Measurements from ENCODE around the gene GFI1B. TPM values are rescaled to one million over a fixed set of nuclear protein-coding genes. Genes with fewer than 3 reads are reported as not detected.

Gene GFI1B
- total RNA-seq, 1 experiment from 2014 or later = not detected

- Histone ChIP-seq H3F3A (ENCODE audit: low read length, unreplicated experiment) (no peaks in the 10 kb centered on the region), H3K36me3 (ENCODE audit: low read depth, low read length) (no peaks in the 10 kb centered on the region), H3K27ac (ENCODE audit: low read length) (0 out of 2 replicates have a peak overlapping the region, but pooled peaks have one; percentile 88), H3K4me3 (ENCODE audit: low read length) (peak overlapping the region; percentile 96), H3K27me3 (ENCODE audit: low read length) (no peaks in the 10 kb centered on the region), H4K20me1 (ENCODE audit: low read length) (no peaks in the 10 kb centered on the region), H3K9me3 (ENCODE audit: low read length) (no peaks in the 10 kb centered on the region), H3K9ac (ENCODE audit: low read length) (peak overlapping the region; percentile 96), H2AFZ (ENCODE audit: low read length) (peak overlapping the region; percentile 86; the same call in 1 of the 2 replicates), H3K79me2 (ENCODE audit: low read length) (peaks cover 58% of the 10 kb centered on the region), H3K9me2 (replicated peaks; ENCODE audit: low read length) (no peaks in the 10 kb centered on the region), H3K4me2 (ENCODE audit: low read length) (peak overlapping the region; percentile 83), H3K4me1 (ENCODE audit: insufficient read depth, low read length) (peaks cover 27% of the 10 kb centered on the region)
- intact Hi-C loops (cut with micrococcal nuclease) = no loop called here
- no peak for TF ChIP-seq CTCF (conservative IDR thresholded peaks at IDR 0.05; ENCODE audit: low read depth, low read length)
- TF ChIP-seq EZH2 (IDR thresholded peaks at IDR 0.05; ENCODE audit: low read length, unreplicated experiment) = no peak
- TF ChIP-seq EZH2phosphoT487 (IDR thresholded peaks at IDR 0.05; ENCODE audit: borderline replicate concordance, low read length) = no peak
- ATAC-seq (no peak; the same call in 1 of the 2 replicates), DNase-seq (no peak)
- ChIA-PET CTCF (no interaction called here), POLR2A (ENCODE audit: unreplicated experiment) (interaction anchor here (0.8 kb wide), 1 partner anchor 52 kb away, joined by 4 read pairs; no protein-coding TSS in a partner anchor)
- BruUV-seq (replicated peaks) = TSS peak; percentile 61
These were observed 34.7 kb upstream of the GFI1B start for GRCh38 chr9:132943651-132944293.

- Histone ChIP-seq H3K36me3 (ENCODE audit: low read depth, low read length) (no peaks in the 10 kb centered on the region), H2AFZ (ENCODE audit: low read length) (peak within 1 kb of the TSS; percentile 90)
- POLR2A ChIA-PET (ENCODE audit: unreplicated experiment) = interaction anchor here (0.6 to 0.8 kb wide), 2 partner anchors 53 to 66 kb away, joined by 3 to 4 read pairs; no protein-coding TSS in a partner anchor
These were observed 34.0 kb upstream of the GFI1B start, which contains the start of gene TSC1 for GRCh38 chr9:132944294-132945185. Gene TSC1 (minus strand): TSS chr9:132944616. CDS start chr9:132928872, 15,744 bp downstream.

More at GRCh38 chr9:132944294-132945185, 34.0 kb upstream of the GFI1B start, which contains the start of gene TSC1:
- Histone ChIP-seq H3K27ac (ENCODE audit: low read length) (peak within 1 kb of the TSS; percentile 88), H3K9me3 (ENCODE audit: low read length) (no peaks in the 10 kb centered on the region), H3K4me2 (ENCODE audit: low read length) (peak within 1 kb of the TSS; percentile 83), H3K4me1 (ENCODE audit: insufficient read depth, low read length) (peaks cover 27% of the 10 kb centered on the region), H3K9me2 (replicated peaks; ENCODE audit: low read length) (no peaks in the 10 kb centered on the region), H3F3A (ENCODE audit: low read length, unreplicated experiment) (no peaks in the 10 kb centered on the region), H3K27me3 (ENCODE audit: low read length) (no peaks in the 10 kb centered on the region), H3K4me3 (ENCODE audit: low read length) (peak within 1 kb of the TSS; percentile 96), H4K20me1 (ENCODE audit: low read length) (no peaks in the 10 kb centered on the region), H3K9ac (ENCODE audit: low read length) (peak within 1 kb of the TSS; percentile 96), H3K79me2 (ENCODE audit: low read length) (peaks cover 50% of the 10 kb centered on the region)
- intact Hi-C loops (cut with micrococcal nuclease) = no loop called here
- TF ChIP-seq EZH2phosphoT487 (IDR thresholded peaks at IDR 0.05; ENCODE audit: borderline replicate concordance, low read length) = no peak
- no peak for TF ChIP-seq EZH2 (IDR thresholded peaks at IDR 0.05; ENCODE audit: low read length, unreplicated experiment)
- BruUV-seq (replicated peaks) = no TSS peak
- ATAC-seq (peak; percentile 80), DNase-seq (peak; percentile 81)
- CTCF ChIA-PET = no interaction called here

All from PC-3 (cell line).